ENCODE data around the gene DDX41. TPM values are rescaled to one million over a fixed set of nuclear protein-coding genes. Genes with fewer than 3 reads are reported as not detected.

Gene DDX41
- total and polyA plus RNA-seq, 2 of the 13 experiments (the other 11 are each of a cell fraction or from before 2014, with no cell fraction given), result 62.8 to 105 TPM

GRCh38 chr5:177473443-177474001 lies 43.2 kb downstream of the DDX41 start, which contains the start of gene DBN1 (continued):
- no peak for TF ChIP-seq SRSF4 (IDR thresholded peaks at IDR 0.05; ENCODE audit: low read depth, low read length, poor library complexity, severe bottlenecking)
- no peak for TF ChIP-seq ZNF710 (CRISPR knock-in tag; IDR thresholded peaks at IDR 0.05; ENCODE audit: borderline replicate concordance)
- TF ChIP-seq SAP130 (CRISPR knock-in tag; IDR thresholded peaks at IDR 0.05; ENCODE audit: low read depth), result no peak
- no peak for TF ChIP-seq SNRNP70 (IDR thresholded peaks at IDR 0.05; ENCODE audit: low read depth, low read length)
- no peak for TF ChIP-seq HNF1A (IDR thresholded peaks at IDR 0.05; ENCODE audit: low read depth)
- TF ChIP-seq HNF1A (CRISPR knock-in tag; IDR thresholded peaks at IDR 0.05; ENCODE audit: borderline replicate concordance), result no peak
- TF ChIP-seq FLYWCH1 (CRISPR knock-in tag; IDR thresholded peaks at IDR 0.05), result no peak
- TF ChIP-seq ZNF20 (CRISPR knock-in tag; IDR thresholded peaks at IDR 0.05), result no peak
- TF ChIP-seq CBX5 (CRISPR knock-in tag; IDR thresholded peaks at IDR 0.05; ENCODE audit: borderline replicate concordance), result no peak
- TF ChIP-seq ZNF850 (CRISPR knock-in tag; conservative IDR thresholded peaks at IDR 0.05), result no peak
- TF ChIP-seq ATF7-NPFF (CRISPR knock-in tag; IDR thresholded peaks at IDR 0.05; ENCODE audit: low read depth), result no peak
- TF ChIP-seq KDM4B (CRISPR knock-in tag; IDR thresholded peaks at IDR 0.05), result no peak
- TF ChIP-seq ZNF724P (CRISPR knock-in tag; IDR thresholded peaks at IDR 0.05; ENCODE audit: borderline replicate concordance), result no peak
- TF ChIP-seq POLR2A (IDR thresholded peaks at IDR 0.05; ENCODE audit: insufficient read depth in 1 of 2, low read depth in 2 of 2, low read length in 2 of 2), result peak in 1 of 2 experiments; percentile 50; a peak in 1 of 4 replicates
- peak; percentile 42; the same call in 1 of the 2 replicates for TF ChIP-seq TAF1 (CRISPR knock-in tag; IDR thresholded peaks at IDR 0.05)
- TF ChIP-seq NPAS2 (CRISPR knock-in tag; IDR thresholded peaks at IDR 0.05; ENCODE audit: borderline replicate concordance), result no peak
- TF ChIP-seq PATZ1 (CRISPR knock-in tag; IDR thresholded peaks at IDR 0.05), result 0 out of 2 replicates have a peak, but pooled peaks have one; percentile 38
- no peak for TF ChIP-seq HIC2 (CRISPR knock-in tag; IDR thresholded peaks at IDR 0.05; ENCODE audit: low read depth)
- no peak for TF ChIP-seq ZNF720 (CRISPR knock-in tag; IDR thresholded peaks at IDR 0.05)
- TF ChIP-seq CBFB (CRISPR knock-in tag; IDR thresholded peaks at IDR 0.05), result no peak
- no peak for TF ChIP-seq PLRG1 (conservative IDR thresholded peaks at IDR 0.05)
- no peak for TF ChIP-seq RXRA (CRISPR knock-in tag; IDR thresholded peaks at IDR 0.05)

All from HepG2 (cell line).